LoVo (cell line): ENCODE data around the gene ZNG1B.
"Not testable (repeated sequence)": the region's sequence is repeated elsewhere in the genome, so short reads cannot be mapped to it uniquely, and the experiment has no call there.

ENCODE experiments used
- DNase-seq: peaks from one replicate; pipeline ENCODE4 v3.0.0-alpha.2; 2016; ENCODE audit warnings: low spot score

The ZNG1B gene

GRCh38 chr2:113437508-113438465 is at the start of gene ZNG1B:
Gene ZNG1B, plus strand, starts transcription at chr2:113437691. Its CDS starts 178 bp downstream, at chr2:113437869.
- DNase-seq = peak; percentile 5

GRCh38 chr2:113390124-113390849 is 47.2 kb upstream of the ZNG1B start:
- DNase-seq = peak; percentile 87

GRCh38 chr2:113391073-113391472 is 46.4 kb upstream of the ZNG1B start:
- no peak for DNase-seq

GRCh38 chr2:113406114-113406513 is 31.4 kb upstream of the ZNG1B start:
- no peak for DNase-seq

GRCh38 chr2:113407446-113408099 is 29.9 kb upstream of the ZNG1B start:
- peak; percentile 11 for DNase-seq

GRCh38 chr2:113411725-113412352 is 25.7 kb upstream of the ZNG1B start:
- not testable (repeated sequence) for DNase-seq

GRCh38 chr2:113412774-113413173 is 24.7 kb upstream of the ZNG1B start:
- DNase-seq = not testable (repeated sequence)

GRCh38 chr2:113431773-113432172 is 5.7 kb upstream of the ZNG1B start:
- DNase-seq = not testable (repeated sequence)

- DNase-seq = not testable (repeated sequence)
Measured at GRCh38 chr2:113433468-113433867, 4.0 kb upstream of the ZNG1B start.

- not testable (repeated sequence) for DNase-seq
Measured at GRCh38 chr2:113465770-113466169, 28.3 kb downstream of the ZNG1B start.

GRCh38 chr2:113476688-113477368 is 39.3 kb downstream of the ZNG1B start:
- not testable (repeated sequence) for DNase-seq

- DNase-seq = not testable (repeated sequence)
Measured at GRCh38 chr2:113496527-113496926, 59.0 kb downstream of the ZNG1B start.

GRCh38 chr2:113498365-113498764 is 60.9 kb downstream of the ZNG1B start, which contains the start of gene FOXD4L1:
Gene FOXD4L1, plus strand, starts transcription at chr2:113498665. Its CDS starts 592 bp downstream, at chr2:113499257.
- DNase-seq = not testable (repeated sequence)

GRCh38 chr2:113499019-113499885 is 61.8 kb downstream of the ZNG1B start:
- not testable (repeated sequence) for DNase-seq

GRCh38 chr2:113499886-113500722 is 62.6 kb downstream of the ZNG1B start:
- DNase-seq = not testable (repeated sequence)

- not testable (repeated sequence) for DNase-seq
Measured at GRCh38 chr2:113500723-113501038, 63.2 kb downstream of the ZNG1B start.

- DNase-seq = not testable (repeated sequence)
Measured at GRCh38 chr2:113502216-113503093, 65.0 kb downstream of the ZNG1B start.
